ENCODE data around the gene CHURC1.

DNA sequence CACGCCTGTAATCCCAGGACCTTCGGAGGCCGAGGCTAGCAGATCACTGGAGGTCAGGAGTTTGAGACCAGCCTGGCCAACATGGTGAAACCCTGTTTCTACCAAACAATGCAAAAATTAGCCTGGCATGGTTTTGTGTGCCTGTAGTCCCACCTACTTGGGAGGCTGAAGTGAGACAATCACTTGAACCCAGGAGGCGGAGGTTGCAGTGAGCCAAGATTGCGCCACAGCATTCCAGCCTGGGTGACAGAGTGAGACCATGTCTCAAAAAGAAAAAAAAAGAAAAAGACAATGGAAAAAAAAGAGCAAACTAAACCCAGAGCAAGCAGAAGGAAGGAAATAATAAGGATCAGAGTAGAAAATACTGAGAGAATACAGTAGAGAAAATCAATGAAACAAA lies 5.4 kb downstream of the CHURC1 start:
- TF ChIP-seq, protein P1, sequence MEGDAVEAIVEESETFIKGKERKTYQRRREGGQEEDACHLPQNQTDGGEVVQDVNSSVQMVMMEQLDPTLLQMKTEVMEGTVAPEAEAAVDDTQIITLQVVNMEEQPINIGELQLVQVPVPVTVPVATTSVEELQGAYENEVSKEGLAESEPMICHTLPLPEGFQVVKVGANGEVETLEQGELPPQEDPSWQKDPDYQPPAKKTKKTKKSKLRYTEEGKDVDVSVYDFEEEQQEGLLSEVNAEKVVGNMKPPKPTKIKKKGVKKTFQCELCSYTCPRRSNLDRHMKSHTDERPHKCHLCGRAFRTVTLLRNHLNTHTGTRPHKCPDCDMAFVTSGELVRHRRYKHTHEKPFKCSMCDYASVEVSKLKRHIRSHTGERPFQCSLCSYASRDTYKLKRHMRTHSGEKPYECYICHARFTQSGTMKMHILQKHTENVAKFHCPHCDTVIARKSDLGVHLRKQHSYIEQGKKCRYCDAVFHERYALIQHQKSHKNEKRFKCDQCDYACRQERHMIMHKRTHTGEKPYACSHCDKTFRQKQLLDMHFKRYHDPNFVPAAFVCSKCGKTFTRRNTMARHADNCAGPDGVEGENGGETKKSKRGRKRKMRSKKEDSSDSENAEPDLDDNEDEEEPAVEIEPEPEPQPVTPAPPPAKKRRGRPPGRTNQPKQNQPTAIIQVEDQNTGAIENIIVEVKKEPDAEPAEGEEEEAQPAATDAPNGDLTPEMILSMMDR (IDR thresholded peaks at IDR 0.05) = no peak
- TF ChIP-seq POLR2AphosphoS5 (IDR thresholded peaks at IDR 0.05) (no peak), EP300 (IDR thresholded peaks at IDR 0.05) (no peak), POLR2A (IDR thresholded peaks at IDR 0.05) (no peak)

All from gastroesophageal sphincter (tissue), 3 donors.